GM18511 (cell line): ENCODE data around the gene BMP5.
"Not testable (repeated sequence)": the region's sequence is repeated elsewhere in the genome, so short reads cannot be mapped to it uniquely, and the experiment has no call there.

Experiments used
- ATAC-seq: cut with Tn5 transposase; IDR thresholded peaks from one replicate; pipeline ENCODE4 v1.9.1; 2021; ENCODE audit warnings: mild to moderate bottlenecking, moderate library complexity; ENCODE audit not compliant: unreplicated experiment

The BMP5 gene

GRCh38 chr6:55875400-55875799, at the start of gene BMP5:
Gene BMP5, minus strand, starts transcription at chr6:55875590. Its CDS starts 725 bp downstream, at chr6:55874865.
- ATAC-seq = no peak

- no peak for ATAC-seq
Observed at GRCh38 chr6:55922406-55922805, 47.0 kb upstream of the BMP5 start.

GRCh38 chr6:55919716-55920308, 44.4 kb upstream of the BMP5 start:
- ATAC-seq = no peak

- ATAC-seq = no peak
Observed at GRCh38 chr6:55918639-55919038, 43.2 kb upstream of the BMP5 start.

GRCh38 chr6:55917751-55918415, 42.5 kb upstream of the BMP5 start:
- no peak for ATAC-seq

- ATAC-seq = no peak
Observed at GRCh38 chr6:55916188-55916587, 40.8 kb upstream of the BMP5 start.

- peak; percentile 73 for ATAC-seq
Observed at GRCh38 chr6:55913228-55914195, 38.1 kb upstream of the BMP5 start.

- ATAC-seq = not testable (repeated sequence)
Observed at GRCh38 chr6:55910466-55910865, 35.1 kb upstream of the BMP5 start.

GRCh38 chr6:55909911-55910310, 34.5 kb upstream of the BMP5 start:
- not testable (repeated sequence) for ATAC-seq

GRCh38 chr6:55902796-55903195, 27.4 kb upstream of the BMP5 start:
- ATAC-seq = no peak

- no peak for ATAC-seq
Observed at GRCh38 chr6:55901765-55902270, 26.4 kb upstream of the BMP5 start.

GRCh38 chr6:55898342-55898741, 23.0 kb upstream of the BMP5 start:
- ATAC-seq = no peak

GRCh38 chr6:55897346-55897745, 22.0 kb upstream of the BMP5 start:
- no peak for ATAC-seq

GRCh38 chr6:55895972-55896730, 20.8 kb upstream of the BMP5 start:
- no peak for ATAC-seq

- no peak for ATAC-seq
Observed at GRCh38 chr6:55892749-55893357, 17.5 kb upstream of the BMP5 start.

- no peak for ATAC-seq
Observed at GRCh38 chr6:55888917-55889316, 13.5 kb upstream of the BMP5 start.

- no peak for ATAC-seq
Observed at GRCh38 chr6:55886185-55886836, 10.9 kb upstream of the BMP5 start.

- no peak for ATAC-seq
Observed at GRCh38 chr6:55882718-55883569, 7.6 kb upstream of the BMP5 start.

- ATAC-seq = no peak
Observed at GRCh38 chr6:55877283-55877682, 1.9 kb upstream of the BMP5 start.
